ENCODE results near the gene GNAZ.

GNAZ gene

DNA sequence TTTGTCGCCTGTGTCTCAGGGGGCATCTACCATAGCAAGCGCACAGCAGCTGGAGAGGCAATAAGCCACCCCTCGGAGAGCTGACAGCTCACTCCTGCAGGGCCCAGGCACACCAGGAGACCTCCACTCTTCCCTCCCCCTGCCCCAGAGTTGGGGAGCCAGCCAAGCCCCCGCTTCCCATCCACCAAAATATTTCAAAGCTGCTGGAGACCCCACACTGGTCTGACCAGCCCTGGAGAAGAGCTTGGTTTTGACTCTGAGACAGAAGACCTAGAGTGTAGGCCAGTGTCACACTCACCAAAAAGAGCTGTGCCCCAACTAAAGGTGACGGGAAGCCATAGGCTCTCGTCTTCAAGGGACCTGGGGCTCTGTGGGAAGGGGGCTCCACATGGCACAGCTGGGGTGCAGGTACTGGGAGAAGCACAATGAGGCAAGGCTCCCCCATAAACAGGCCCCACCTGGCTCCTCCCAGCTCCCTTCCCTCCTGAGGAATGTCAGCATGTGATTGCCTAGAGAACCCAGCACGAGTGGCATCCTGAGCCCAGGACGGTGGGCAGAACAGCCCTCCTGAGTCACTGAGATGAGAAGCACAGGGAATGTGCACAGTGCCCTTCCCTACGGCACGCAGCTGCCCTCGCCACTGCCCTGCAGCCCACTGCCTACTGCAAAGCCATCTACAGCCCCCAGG lies 5.8 kb upstream of the GNAZ start:
- DNase-seq (ENCODE audit: low spot score), result no peak

GRCh38 chr22:23065069-23065451 lies 5.3 kb upstream of the GNAZ start:
- no peak for DNase-seq (ENCODE audit: low spot score)

- DNase-seq (ENCODE audit: low spot score), result no peak
Measured at GRCh38 chr22:23065495-23066122, 4.7 kb upstream of the GNAZ start.

- no peak for DNase-seq (ENCODE audit: low spot score)
Measured at GRCh38 chr22:23066200-23067022, 3.9 kb upstream of the GNAZ start.

DNA sequence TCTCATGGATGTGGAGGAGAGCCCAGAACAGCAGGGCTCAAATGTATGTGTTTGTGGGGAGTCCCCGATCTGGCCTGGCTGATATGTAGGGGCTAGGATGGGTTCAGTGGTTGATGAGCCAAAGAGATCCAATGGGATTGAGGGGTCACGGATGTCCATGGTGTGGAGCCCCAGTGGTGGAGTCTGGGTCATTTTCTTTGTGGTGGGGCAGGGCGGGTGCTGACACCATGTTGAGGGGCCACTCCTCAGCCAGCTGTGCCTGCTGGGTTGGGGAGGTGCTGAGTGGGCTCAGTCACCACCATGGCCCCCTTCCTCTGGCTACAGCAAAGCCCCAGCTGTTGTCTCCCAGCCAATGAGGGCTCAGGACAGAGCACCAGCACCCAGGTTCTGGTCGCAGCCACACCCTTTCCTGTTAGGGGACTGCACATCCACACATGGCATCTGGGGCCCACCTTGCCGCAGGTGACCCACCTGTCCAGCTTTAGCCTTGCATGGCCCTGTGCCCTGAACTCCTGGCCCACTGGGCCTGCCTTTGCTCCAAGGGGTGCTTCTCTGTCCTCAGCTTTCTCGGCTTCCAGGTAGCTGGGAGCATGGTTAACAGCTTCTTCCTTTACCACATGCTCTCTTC lies 3.2 kb upstream of the GNAZ start:
- no peak for DNase-seq (ENCODE audit: low spot score)

DNA sequence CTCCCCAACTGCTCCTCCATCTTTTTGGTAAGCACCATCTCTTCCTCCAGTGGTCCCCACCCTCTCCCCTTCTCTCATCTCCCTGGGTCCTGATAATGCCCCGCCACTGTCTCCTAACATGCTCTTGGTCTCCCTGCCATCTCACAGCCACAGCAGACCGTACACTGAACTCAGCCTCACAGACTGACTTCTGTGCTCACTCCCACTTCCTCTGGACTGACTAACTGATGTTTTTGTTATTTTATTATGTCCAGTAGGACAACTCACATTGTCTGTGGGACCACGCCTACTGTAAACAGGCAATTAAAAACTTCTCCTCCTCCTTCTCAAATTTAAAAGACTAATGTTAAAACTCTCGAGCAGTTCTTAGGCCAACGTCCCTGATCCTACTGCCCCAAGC lies 2.6 kb upstream of the GNAZ start:
- DNase-seq (ENCODE audit: low spot score), result no peak

- no peak for DNase-seq (ENCODE audit: low spot score)
Measured at GRCh38 chr22:23068096-23068831, 2.1 kb upstream of the GNAZ start.

- DNase-seq (ENCODE audit: low spot score), result no peak
Measured at GRCh38 chr22:23068832-23069385, 1.4 kb upstream of the GNAZ start.

GRCh38 chr22:23069502-23070357 lies 589 bp upstream of the GNAZ start:
- DNase-seq (ENCODE audit: low spot score), result peak; percentile 95

- no peak for DNase-seq (ENCODE audit: low spot score)
Measured at GRCh38 chr22:23071230-23072076, 1.1 kb downstream of the GNAZ start.

- no peak for DNase-seq (ENCODE audit: low spot score)
Measured at GRCh38 chr22:23072077-23072910, 2.0 kb downstream of the GNAZ start.

DNA sequence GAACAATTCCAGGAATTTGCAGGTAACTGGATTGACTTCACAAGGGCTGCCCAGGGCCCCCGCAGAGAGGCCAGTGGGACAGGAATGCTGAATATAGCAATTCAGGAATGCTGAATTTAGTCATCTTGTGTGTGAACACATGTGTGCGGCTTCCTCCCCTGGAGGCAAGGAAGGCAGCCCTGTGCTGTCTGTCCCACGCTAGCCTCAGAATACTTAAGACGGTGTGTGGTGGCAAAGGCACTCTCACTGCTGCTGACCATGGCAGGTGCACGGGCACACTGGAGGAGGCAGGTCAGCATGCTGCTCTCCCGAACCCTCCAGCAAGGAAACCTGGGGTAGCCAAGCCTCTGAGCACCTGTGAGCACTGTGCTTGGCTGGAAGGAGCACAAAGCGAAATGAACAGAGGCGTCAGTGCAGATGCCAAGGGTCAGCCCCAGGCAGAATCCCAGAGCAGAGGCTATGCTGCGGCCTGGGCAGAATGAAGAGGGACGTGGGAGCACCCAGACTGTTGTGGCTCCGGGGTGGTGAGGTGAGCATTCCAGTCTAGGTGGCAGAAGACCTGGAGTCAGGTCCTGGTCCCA lies 2.7 kb downstream of the GNAZ start:
- no peak for DNase-seq (ENCODE audit: low spot score)

GRCh38 chr22:23073526-23074229 lies 3.4 kb downstream of the GNAZ start:
- no peak for DNase-seq (ENCODE audit: low spot score)

- no peak for DNase-seq (ENCODE audit: low spot score)
Measured at GRCh38 chr22:23074451-23074850, 4.1 kb downstream of the GNAZ start.

DNA sequence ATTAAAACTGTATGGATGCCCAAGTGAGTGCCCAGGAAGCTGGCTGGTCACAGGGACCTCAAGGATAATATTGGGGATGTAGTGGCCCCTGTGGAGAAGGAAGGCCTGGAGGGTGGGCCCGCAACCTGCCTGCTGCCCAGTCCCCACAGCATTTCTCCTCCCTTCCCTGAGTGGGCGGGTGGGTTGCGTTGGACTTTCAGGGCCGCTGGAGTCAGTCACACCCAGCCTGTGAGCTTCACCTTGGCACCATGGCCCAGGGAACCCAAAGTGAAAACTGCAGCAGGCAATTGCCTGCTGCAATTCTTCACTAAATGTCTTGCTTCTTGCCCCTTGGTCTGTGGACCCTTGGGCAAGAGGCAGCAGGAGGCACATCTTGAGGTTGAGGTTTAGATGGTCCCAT lies 4.7 kb downstream of the GNAZ start:
- no peak for DNase-seq (ENCODE audit: low spot score)

DNA sequence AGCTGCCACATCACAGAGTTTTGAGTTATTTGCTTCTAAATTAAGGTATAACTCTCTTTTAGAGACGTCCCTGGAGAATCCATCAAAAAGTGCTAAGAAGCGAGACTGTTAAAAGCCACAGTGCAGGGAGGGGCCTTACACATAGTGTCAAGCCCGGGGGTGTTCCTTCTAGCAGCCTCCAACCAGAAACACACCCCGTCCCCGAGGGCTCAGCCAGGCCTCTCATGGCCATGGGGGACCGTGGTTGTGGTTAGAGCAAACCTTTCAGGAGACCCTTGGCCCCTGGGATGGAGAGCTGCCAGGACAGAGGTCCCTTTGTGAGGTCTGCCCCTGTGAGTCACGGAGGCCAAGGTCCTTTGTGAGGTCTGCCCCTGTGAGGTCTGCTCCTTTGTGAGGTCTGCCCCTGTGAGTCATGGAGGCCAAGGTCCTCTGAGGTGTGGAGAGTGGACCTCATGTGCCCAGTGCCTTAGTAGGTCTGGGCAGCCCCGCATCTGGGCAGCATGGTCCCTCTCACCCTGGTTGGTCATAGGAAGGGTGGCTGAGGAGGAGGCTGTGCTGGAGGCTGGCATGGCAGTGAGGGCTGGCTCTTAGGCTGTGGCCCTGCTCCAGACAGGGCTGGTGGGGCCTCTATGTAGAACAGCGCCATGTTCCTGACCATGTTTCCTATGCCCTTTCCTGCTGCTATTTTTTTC lies 5.4 kb downstream of the GNAZ start:
- peak; percentile 95 for DNase-seq (ENCODE audit: low spot score)

DNA sequence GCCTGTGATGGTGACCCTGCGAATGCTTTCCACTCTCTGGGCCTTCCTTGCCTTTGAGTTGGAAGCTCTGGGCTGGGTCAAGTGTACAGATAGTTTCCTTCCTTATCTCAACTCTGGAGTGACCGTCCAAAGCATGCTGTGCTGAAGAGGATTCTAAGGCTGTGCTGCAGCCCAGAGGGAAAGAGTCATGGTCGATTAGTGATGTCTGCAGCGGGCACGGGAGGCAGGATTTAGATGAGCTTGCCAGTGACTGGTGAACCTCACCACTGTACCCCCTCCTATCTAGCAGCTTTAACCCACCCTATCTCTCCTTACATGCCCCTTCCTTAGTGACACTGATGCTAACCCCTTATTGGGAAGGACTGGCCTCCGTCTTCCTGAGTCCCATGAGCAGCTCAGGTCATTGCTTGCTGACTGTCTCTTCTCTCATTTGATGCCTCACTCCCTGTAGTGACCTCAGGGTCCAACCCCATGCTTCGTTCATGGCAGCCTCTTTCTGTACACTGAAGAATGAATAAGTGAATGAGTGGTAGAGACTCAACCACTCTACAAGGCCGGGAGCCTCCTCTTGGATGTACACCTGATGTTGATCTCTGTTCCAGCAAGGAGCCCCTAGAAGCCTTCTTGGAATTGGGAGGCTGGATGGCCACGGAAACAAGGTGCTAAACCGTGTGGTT lies 6.7 kb downstream of the GNAZ start:
- no peak for DNase-seq (ENCODE audit: low spot score)
